CD14-positive monocyte (primary cell): ENCODE data around the gene GRM4. TPM values are rescaled to one million over a fixed set of nuclear protein-coding genes. Genes with fewer than 3 reads are reported as not detected.

Experiments
- DNase-seq, 3 donors: peaks; one replicate each; pipeline ENCODE4 v3.0.0-alpha.2; 2011 to 2022
- H2AFZ ChIP-seq: 2 replicates; pipeline ENCODE4 v1.6.0; 2012; ENCODE audit warnings: mild to moderate bottlenecking, low read depth, low read length, inconsistent platforms; ENCODE audit not compliant: insufficient read depth, poor library complexity, severe bottlenecking
- H3K27ac ChIP-seq, 2 donors: 1 replicate in 1 of 2; 2 replicates in 1 of 2; pipeline ENCODE4 v1.5.1; 2012 to 2013; ENCODE audit warnings: low read length in 2 of 2, control low read depth in 1 of 2, inconsistent platforms in 1 of 2, low read depth in 1 of 2, mild to moderate bottlenecking in 1 of 2
- H3K27me3 ChIP-seq, 2 donors: one replicate each; pipeline versions ENCODE4 v1.6.0 to v1.6.1; 2011 to 2013; ENCODE audit warnings: low read length in 2 of 2; ENCODE audit not compliant: control insufficient read depth in 2 of 2, insufficient read depth in 2 of 2
- H3K36me3 ChIP-seq, 2 donors: replicated peaks in 1 of 2; 1 replicate in 1 of 2; 2 replicates in 1 of 2; pipeline versions ENCODE4 v1.5.1 to v1.6.1; 2012 to 2013; ENCODE audit warnings: low read length in 2 of 2, control low read depth in 1 of 2, inconsistent platforms in 1 of 2, mild to moderate bottlenecking in 1 of 2; ENCODE audit not compliant: insufficient read depth in 2 of 2, control insufficient read depth in 1 of 2
- H3K4me1 ChIP-seq, 2 donors: 1 replicate in 1 of 2; 2 replicates in 1 of 2; pipeline versions ENCODE4 v1.5.1 to v1.6.1; 2012 to 2013; ENCODE audit warnings: low read length in 2 of 2, control low read depth in 1 of 2, inconsistent platforms in 1 of 2, mild to moderate bottlenecking in 1 of 2, moderate library complexity in 1 of 2; ENCODE audit not compliant: insufficient read depth in 2 of 2, control insufficient read depth in 1 of 2
- H3K4me2 ChIP-seq: replicated peaks from 2 replicates; pipeline ENCODE3; 2012; ENCODE audit warnings: low read length, moderate library complexity, mild to moderate bottlenecking; ENCODE audit not compliant: poor library complexity, severe bottlenecking; ENCODE audit errors: extremely low read depth
- H3K4me3 ChIP-seq, 3 experiments: fragments of 200-600 bp in 1 of 3; sonication (generic) in 1 of 3; replicated peaks in 1 of 3; 1 replicate in 2 of 3; 2 replicates in 1 of 3; pipeline ENCODE4 v1.5.1; 2011 to 2013; ENCODE audit warnings: low read length in 3 of 3, mild to moderate bottlenecking in 3 of 3, control low read depth in 2 of 3, low read depth in 2 of 3, inconsistent platforms in 1 of 3, moderate library complexity in 1 of 3
- H3K79me2 ChIP-seq: 2 replicates; pipeline ENCODE4 v1.6.0; 2012; ENCODE audit warnings: mild to moderate bottlenecking, control low read depth, inconsistent platforms, low read length, moderate library complexity; ENCODE audit not compliant: insufficient read depth
- H3K9ac ChIP-seq: 2 replicates; pipeline ENCODE4 v1.6.0; 2017; ENCODE audit warnings: low read length, mild to moderate bottlenecking; ENCODE audit not compliant: insufficient read depth, poor library complexity, severe bottlenecking
- H3K9me3 ChIP-seq, 2 donors: replicated peaks in 1 of 2; 1 replicate in 1 of 2; 2 replicates in 1 of 2; pipeline versions ENCODE4 v1.5.1 to v1.6.1; 2012 to 2013; ENCODE audit warnings: low read length in 2 of 2, control low read depth in 1 of 2; ENCODE audit not compliant: control insufficient read depth in 1 of 2, insufficient read depth in 1 of 2
- H4K20me1 ChIP-seq: 2 replicates; pipeline ENCODE4 v1.6.0; 2012; ENCODE audit warnings: mild to moderate bottlenecking, low read length, control low read depth, moderate library complexity; ENCODE audit not compliant: insufficient read depth
- H3K27ac Mint-ChIP-seq, 7 donors: one replicate each; pipeline ENCODE4 v1.8.0; 2020; ENCODE audit warnings: mild to moderate bottlenecking in 7 of 7, mixed read lengths in 7 of 7, moderate library complexity in 6 of 7, inconsistent platforms in 2 of 7
- H3K27me3 Mint-ChIP-seq, 3 donors: one replicate each; pipeline ENCODE4 v1.8.0; 2021 to 2022; ENCODE audit warnings: low read depth in 3 of 3, mild to moderate bottlenecking in 3 of 3, mixed read lengths in 3 of 3, moderate library complexity in 3 of 3, inconsistent platforms in 1 of 3
- H3K36me3 Mint-ChIP-seq, 2 donors: one replicate each; pipeline ENCODE4 v1.8.0; 2020; ENCODE audit warnings: mixed read lengths in 2 of 2, inconsistent platforms in 1 of 2, mild to moderate bottlenecking in 1 of 2
- H3K4me1 Mint-ChIP-seq: one replicate; pipeline ENCODE4 v1.8.0; 2020; ENCODE audit warnings: mild to moderate bottlenecking, mixed read lengths
- H3K4me3 Mint-ChIP-seq, 2 donors: one replicate each; pipeline ENCODE4 v1.8.0; 2020; ENCODE audit warnings: mild to moderate bottlenecking in 2 of 2, mixed read lengths in 2 of 2, moderate library complexity in 1 of 2
- H3K9me3 Mint-ChIP-seq, 7 donors: one replicate each; pipeline ENCODE4 v1.8.0; 2020 to 2022; ENCODE audit warnings: mixed read lengths in 7 of 7, mild to moderate bottlenecking in 6 of 7, moderate library complexity in 6 of 7, inconsistent platforms in 2 of 7
- WGBS: methylation state at CpG from one replicate; pipeline ENCODE4 v1.1.5; 2013; ENCODE audit warnings: missing lambda C conversion rate; ENCODE audit not compliant: insufficient coverage; 5-methylcytosine and 5-hydroxymethylcytosine counted together
- intact Hi-C, 2 donors: fragments of 100-400 bp; cut with micrococcal nuclease; formaldehyde crosslinking; loops; one replicate each; pipeline versions ENCODE4 v1.15.0 to v1.15.1; 2023
- polyA plus RNA-seq, 3 donors: library from polyadenylated mRNA; depleted of rRNA in 1 of 3; unstranded in 2 of 3; stranded (reverse) in 1 of 3; fragments of 300-500 nt in 2 of 3; fragments of >200 nt in 1 of 3; fragmentation: Illumina TruSeq in 2 of 3; gene quantifications; 1 replicate in 2 of 3; 2 replicates in 1 of 3; pipeline ENCODE4 v1.2.3, GENCODE V29; 2012 to 2021
- TF ChIP-seq, protein P1 (sequence below): fragments of 200-600 bp; IDR thresholded peaks from one replicate; pipeline ENCODE4 v1.8.0; 2022; ENCODE audit warnings: antibody characterized with exemption, mild to moderate bottlenecking

GRM4 gene
- polyA plus RNA-seq, 3 donors = not detected

DNA sequence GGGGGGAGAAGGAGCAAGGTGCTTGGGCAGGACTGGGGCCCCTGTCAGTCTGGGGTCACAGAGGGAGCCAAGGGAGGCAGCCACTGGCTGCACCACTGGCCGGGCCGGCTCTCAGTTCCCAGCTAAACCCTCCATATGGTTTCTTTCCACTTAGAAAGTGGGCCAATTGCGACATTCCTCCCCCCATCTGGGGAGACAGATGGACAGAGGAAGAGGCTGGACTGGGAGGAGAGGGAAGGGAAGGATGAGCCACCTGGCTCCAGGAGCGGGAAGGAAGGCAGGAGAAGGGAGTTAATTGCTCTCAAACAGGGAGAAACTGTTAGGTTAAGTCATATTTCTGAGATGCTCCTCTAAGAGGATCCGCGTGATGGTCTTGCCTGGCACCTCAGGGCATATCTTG, 82.2 kb downstream of the GRM4 start:
- H3K9me3 ChIP-seq = no peaks in the 10 kb centered on the region
- H3K27me3 ChIP-seq = no peaks in the 10 kb centered on the region
- no peaks in the 10 kb centered on the region for H3K4me1 ChIP-seq
- no peaks in the 10 kb centered on the region for H3K36me3 ChIP-seq
- H3K79me2 ChIP-seq = no peaks in the 10 kb centered on the region
- Mint-ChIP-seq H3K36me3 (no peaks in the 10 kb centered on the region), H3K9me3 (no peaks in the 10 kb centered on the region), H3K4me3 (no peak overlapping the region), H3K27ac (peak overlapping the region in 1 of 7 donors; percentile 68), H3K27me3 (peaks cover 0 to 9% (median 8%) of the 10 kb centered on the region in 3 donors), H3K4me1 (no peaks in the 10 kb centered on the region)
- no peak overlapping the region for H3K9ac ChIP-seq
- no peak overlapping the region for H2AFZ ChIP-seq
- intact Hi-C loops = no loop called here
- 100% methylated on average over 2 of the region's 6 CpGs for WGBS
- no peak overlapping the region for H3K4me2 ChIP-seq
- H4K20me1 ChIP-seq = no peaks in the 10 kb centered on the region
- H3K4me3 ChIP-seq = no peak overlapping the region
- H3K27ac ChIP-seq = no peak overlapping the region
- DNase-seq = no peak
- TF ChIP-seq, protein P1, sequence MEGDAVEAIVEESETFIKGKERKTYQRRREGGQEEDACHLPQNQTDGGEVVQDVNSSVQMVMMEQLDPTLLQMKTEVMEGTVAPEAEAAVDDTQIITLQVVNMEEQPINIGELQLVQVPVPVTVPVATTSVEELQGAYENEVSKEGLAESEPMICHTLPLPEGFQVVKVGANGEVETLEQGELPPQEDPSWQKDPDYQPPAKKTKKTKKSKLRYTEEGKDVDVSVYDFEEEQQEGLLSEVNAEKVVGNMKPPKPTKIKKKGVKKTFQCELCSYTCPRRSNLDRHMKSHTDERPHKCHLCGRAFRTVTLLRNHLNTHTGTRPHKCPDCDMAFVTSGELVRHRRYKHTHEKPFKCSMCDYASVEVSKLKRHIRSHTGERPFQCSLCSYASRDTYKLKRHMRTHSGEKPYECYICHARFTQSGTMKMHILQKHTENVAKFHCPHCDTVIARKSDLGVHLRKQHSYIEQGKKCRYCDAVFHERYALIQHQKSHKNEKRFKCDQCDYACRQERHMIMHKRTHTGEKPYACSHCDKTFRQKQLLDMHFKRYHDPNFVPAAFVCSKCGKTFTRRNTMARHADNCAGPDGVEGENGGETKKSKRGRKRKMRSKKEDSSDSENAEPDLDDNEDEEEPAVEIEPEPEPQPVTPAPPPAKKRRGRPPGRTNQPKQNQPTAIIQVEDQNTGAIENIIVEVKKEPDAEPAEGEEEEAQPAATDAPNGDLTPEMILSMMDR = no peak

DNA sequence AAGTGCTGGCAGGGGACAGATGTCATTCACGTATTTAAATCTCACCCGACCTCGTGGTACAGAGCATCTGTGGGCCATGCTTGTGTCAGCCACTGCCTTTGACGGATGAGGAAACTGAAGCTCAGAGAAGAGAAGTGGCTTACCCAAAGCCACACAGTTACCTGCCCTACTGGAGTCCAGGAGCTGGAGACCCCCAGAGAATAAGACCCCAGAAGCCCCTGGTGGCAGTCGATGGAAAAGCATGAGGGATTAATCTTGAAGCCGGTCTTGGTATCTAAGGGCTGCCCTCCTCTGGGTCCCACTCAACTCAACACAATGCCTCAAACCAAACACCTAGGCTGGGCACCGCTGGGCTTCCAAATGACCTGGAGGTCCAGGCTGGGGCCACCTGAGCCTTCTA, 83.1 kb downstream of the GRM4 start:
- TF ChIP-seq, protein P1 = no peak
- H3K9me3 Mint-ChIP-seq = no peaks in the 10 kb centered on the region
- H3K4me1 ChIP-seq = no peaks in the 10 kb centered on the region
- H3K36me3 ChIP-seq = no peaks in the 10 kb centered on the region
- 90% methylated on average over 6 of the region's 7 CpGs for WGBS
- peak overlapping the region in 1 of 7 donors; percentile 59 for H3K27ac Mint-ChIP-seq
- H3K27ac ChIP-seq = no peak overlapping the region
- no peaks in the 10 kb centered on the region for H3K27me3 ChIP-seq
- no peak overlapping the region for H2AFZ ChIP-seq
- peaks cover 2 to 10% (median 9%) of the 10 kb centered on the region in 3 donors for H3K27me3 Mint-ChIP-seq
- no peaks in the 10 kb centered on the region for H3K79me2 ChIP-seq
- H3K4me1 Mint-ChIP-seq = no peaks in the 10 kb centered on the region
- intact Hi-C loops = no loop called here
- no peaks in the 10 kb centered on the region for H3K36me3 Mint-ChIP-seq
- no peak overlapping the region for H3K9ac ChIP-seq
- no peaks in the 10 kb centered on the region for H4K20me1 ChIP-seq
- no peaks in the 10 kb centered on the region for H3K9me3 ChIP-seq
- H3K4me2 ChIP-seq = no peak overlapping the region
- no peak for DNase-seq
- no peak overlapping the region for H3K4me3 ChIP-seq
- H3K4me3 Mint-ChIP-seq = no peak overlapping the region
